ENCODE data around the gene APBA1.

APBA1 gene

GRCh38 chr9:69574057-69574456 lies 98.1 kb downstream of the APBA1 start:
- FAIRE-seq = no peak

- no peak for FAIRE-seq
These were observed 98.5 kb downstream of the APBA1 start for GRCh38 chr9:69573651-69574050.

GRCh38 chr9:69572611-69573010 lies 99.6 kb downstream of the APBA1 start:
- no peak for FAIRE-seq

- FAIRE-seq = no peak
These were observed 101.1 kb downstream of the APBA1 start for GRCh38 chr9:69571032-69571431.

- no peak for FAIRE-seq
These were observed 102.3 kb downstream of the APBA1 start for GRCh38 chr9:69569738-69570451.

GRCh38 chr9:69564557-69564956 lies 107.6 kb downstream of the APBA1 start:
- FAIRE-seq = no peak

- FAIRE-seq = no peak
These were observed 113.0 kb downstream of the APBA1 start for GRCh38 chr9:69559126-69559525.

GRCh38 chr9:69556707-69557106 lies 115.5 kb downstream of the APBA1 start:
- no peak for FAIRE-seq

- FAIRE-seq = no peak
These were observed 116.4 kb downstream of the APBA1 start for GRCh38 chr9:69555802-69556201.

GRCh38 chr9:69554945-69555344 lies 117.2 kb downstream of the APBA1 start:
- FAIRE-seq = no peak

- peak; percentile 46 for FAIRE-seq
These were observed 122.6 kb downstream of the APBA1 start for GRCh38 chr9:69549310-69550202.

- no peak for FAIRE-seq
These were observed 123.5 kb downstream of the APBA1 start for GRCh38 chr9:69548681-69549080.

GRCh38 chr9:69546265-69546664 lies 125.9 kb downstream of the APBA1 start:
- no peak for FAIRE-seq

- FAIRE-seq = no peak
These were observed 129.0 kb downstream of the APBA1 start for GRCh38 chr9:69542942-69543704.

GRCh38 chr9:69542058-69542457 lies 130.1 kb downstream of the APBA1 start:
- no peak for FAIRE-seq

- FAIRE-seq = no peak
These were observed 136.3 kb downstream of the APBA1 start for GRCh38 chr9:69535911-69536310.

GRCh38 chr9:69535286-69535832 lies 136.8 kb downstream of the APBA1 start:
- no peak for FAIRE-seq

GRCh38 chr9:69532396-69532795 lies 139.8 kb downstream of the APBA1 start:
- FAIRE-seq = no peak

GRCh38 chr9:69527454-69527853 lies 144.7 kb downstream of the APBA1 start:
- no peak for FAIRE-seq

GRCh38 chr9:69526699-69527098 lies 145.5 kb downstream of the APBA1 start:
- no peak for FAIRE-seq

GRCh38 chr9:69519470-69520240 lies 152.5 kb downstream of the APBA1 start:
- no peak for FAIRE-seq

Measured in A204.1 (cell line).